Neuron (in vitro differentiated cells): Measurements from ENCODE around the gene C3orf20.

Experiments used
- H2AFZ ChIP-seq: one replicate; pipeline ENCODE4 v1.6.1; 2013; ENCODE audit warnings: low read depth, mild to moderate bottlenecking, inconsistent platforms, low read length, moderate library complexity
- H3K27me3 ChIP-seq: one replicate; pipeline ENCODE4 v1.6.1; 2013; ENCODE audit warnings: low read length; ENCODE audit not compliant: insufficient read depth
- H3K36me3 ChIP-seq: one replicate; pipeline ENCODE4 v1.6.1; 2013; ENCODE audit warnings: low read length; ENCODE audit not compliant: insufficient read depth
- H3K4me1 ChIP-seq: one replicate; pipeline ENCODE4 v1.6.1; 2013; ENCODE audit warnings: low read length; ENCODE audit not compliant: insufficient read depth
- H3K4me3 ChIP-seq: 2 replicates; pipeline ENCODE4 v1.5.1; 2013; ENCODE audit warnings: mild to moderate bottlenecking, low read length, moderate library complexity
- H3K9me3 ChIP-seq: one replicate; pipeline ENCODE4 v1.6.1; 2013; ENCODE audit warnings: low read length

Gene C3orf20

DNA sequence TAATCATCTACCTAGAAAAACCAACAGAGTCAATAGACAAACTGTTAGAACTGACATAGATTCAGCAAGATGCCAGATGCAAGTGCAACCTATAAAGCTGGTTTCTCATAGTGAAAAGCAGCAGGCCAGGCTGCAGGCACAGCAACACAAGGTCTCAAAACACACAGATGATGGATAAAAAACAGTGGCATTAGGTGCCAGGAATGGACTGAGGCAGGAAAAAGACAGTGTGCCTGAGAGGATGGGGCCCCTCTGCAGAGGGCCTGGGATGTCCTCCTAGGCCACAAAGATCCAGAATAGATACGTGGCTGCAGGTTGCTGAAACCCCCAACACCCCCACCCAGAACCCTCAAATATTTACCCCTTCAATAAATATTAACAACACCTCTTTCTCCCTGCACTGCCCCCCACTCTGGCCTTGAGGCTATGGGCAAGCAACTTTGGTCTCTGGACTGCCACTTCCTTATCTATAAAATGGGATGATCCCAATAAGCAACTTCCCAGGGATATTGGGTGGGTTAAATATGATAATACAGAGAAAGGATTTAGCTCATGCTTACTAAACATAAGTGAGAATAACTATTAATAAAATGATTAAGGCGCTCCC is 108.6 kb downstream of the C3orf20 start:
- Histone ChIP-seq H3K36me3 (no peaks in the 10 kb centered on the region), H3K4me3 (no peak overlapping the region), H3K4me1 (peaks cover 6% of the 10 kb centered on the region), H2AFZ (no peak overlapping the region), H3K9me3 (no peaks in the 10 kb centered on the region), H3K27me3 (peaks cover 4% of the 10 kb centered on the region)

- no peak overlapping the region for H2AFZ ChIP-seq
- peaks cover 4% of the 10 kb centered on the region for H3K27me3 ChIP-seq
- H3K9me3 ChIP-seq: no peaks in the 10 kb centered on the region
- H3K4me3 ChIP-seq: no peak overlapping the region
- no peaks in the 10 kb centered on the region for H3K36me3 ChIP-seq
- peaks cover 6% of the 10 kb centered on the region for H3K4me1 ChIP-seq
Measured at GRCh38 chr3:14784087-14784681, 109.2 kb downstream of the C3orf20 start.

- peaks cover 4% of the 10 kb centered on the region for H3K27me3 ChIP-seq
- no peaks in the 10 kb centered on the region for H3K9me3 ChIP-seq
Measured at GRCh38 chr3:14785207-14786155, 110.5 kb downstream of the C3orf20 start.

GRCh38 chr3:14786369-14786768 is 111.4 kb downstream of the C3orf20 start:
- Histone ChIP-seq H3K36me3 (no peaks in the 10 kb centered on the region), H3K4me3 (no peak overlapping the region), H2AFZ (no peak overlapping the region), H3K4me1 (peaks cover 6% of the 10 kb centered on the region), H3K27me3 (peaks cover 4% of the 10 kb centered on the region), H3K9me3 (no peaks in the 10 kb centered on the region)

More at GRCh38 chr3:14785207-14786155, 110.5 kb downstream of the C3orf20 start:
- Histone ChIP-seq H3K4me1 (peaks cover 6% of the 10 kb centered on the region), H3K36me3 (no peaks in the 10 kb centered on the region), H2AFZ (no peak overlapping the region), H3K4me3 (no peak overlapping the region)

GRCh38 chr3:14787630-14788029 is 112.7 kb downstream of the C3orf20 start:
- H3K36me3 ChIP-seq: no peaks in the 10 kb centered on the region
- no peaks in the 10 kb centered on the region for H3K9me3 ChIP-seq
- H2AFZ ChIP-seq: no peak overlapping the region
- H3K4me3 ChIP-seq: no peak overlapping the region
- H3K4me1 ChIP-seq: peaks cover 6% of the 10 kb centered on the region
- H3K27me3 ChIP-seq: peaks cover 6% of the 10 kb centered on the region

- Histone ChIP-seq H3K4me3 (no peak overlapping the region), H3K9me3 (no peaks in the 10 kb centered on the region), H3K4me1 (peaks cover 6% of the 10 kb centered on the region), H3K27me3 (peaks cover 8% of the 10 kb centered on the region), H3K36me3 (no peaks in the 10 kb centered on the region), H2AFZ (no peak overlapping the region)
Measured at GRCh38 chr3:14788644-14789043, 113.7 kb downstream of the C3orf20 start.

DNA sequence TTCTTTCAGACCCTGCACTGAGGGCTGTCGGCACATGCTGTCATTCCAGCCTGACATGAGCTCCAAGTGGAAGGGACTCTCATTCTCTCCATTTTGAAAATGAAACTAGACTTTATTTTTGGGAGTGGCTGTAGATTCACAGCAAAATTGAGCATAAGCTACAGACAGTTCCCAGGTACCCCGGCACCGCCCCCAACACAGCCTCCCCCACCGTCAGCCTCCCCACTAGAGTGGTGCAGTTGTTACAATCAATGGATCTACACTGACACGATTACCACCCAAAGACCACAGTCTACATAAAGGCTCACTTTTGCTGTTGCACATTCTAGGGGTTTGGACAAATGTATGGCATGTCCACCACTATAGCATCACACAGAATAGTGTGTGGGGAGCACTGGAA is 114.3 kb downstream of the C3orf20 start:
- Histone ChIP-seq H3K4me3 (no peak overlapping the region), H3K36me3 (no peaks in the 10 kb centered on the region), H2AFZ (no peak overlapping the region), H3K4me1 (peaks cover 3% of the 10 kb centered on the region), H3K9me3 (no peaks in the 10 kb centered on the region), H3K27me3 (peaks cover 8% of the 10 kb centered on the region)

GRCh38 chr3:14789640-14790285 is 114.8 kb downstream of the C3orf20 start:
- Histone ChIP-seq H3K27me3 (peaks cover 8% of the 10 kb centered on the region), H3K36me3 (no peaks in the 10 kb centered on the region)

DNA sequence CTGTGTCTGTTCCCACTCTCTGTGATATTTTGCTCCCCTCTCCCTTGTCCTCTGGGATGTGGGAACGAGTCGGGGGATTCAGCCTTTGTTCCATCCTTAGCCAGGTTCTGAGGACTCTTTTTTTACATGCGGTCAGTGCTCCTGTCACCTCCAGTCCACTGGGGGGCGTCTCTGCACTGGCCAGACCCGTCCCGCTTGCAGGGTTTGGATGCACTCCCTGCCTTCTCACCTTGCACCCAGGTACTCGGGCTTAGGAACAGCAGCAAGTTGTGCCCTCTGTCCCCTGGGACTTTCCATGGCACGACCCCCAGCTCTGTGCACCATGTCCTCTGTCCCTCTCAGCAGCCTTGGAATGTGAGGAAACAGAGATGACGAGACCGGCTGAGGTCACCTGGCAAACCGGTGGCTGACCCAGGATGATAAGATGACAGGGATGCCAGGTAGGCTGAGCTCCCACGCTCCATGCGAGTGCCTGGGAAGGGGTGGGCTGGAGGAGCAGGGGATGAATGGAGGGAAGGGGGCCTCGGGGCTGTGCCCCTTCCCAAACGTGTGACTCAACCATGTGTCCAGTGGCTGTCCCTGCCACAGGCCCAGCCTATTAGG is 116.5 kb downstream of the C3orf20 start:
- Histone ChIP-seq H3K36me3 (no peaks in the 10 kb centered on the region), H3K4me1 (no peaks in the 10 kb centered on the region), H3K27me3 (peaks cover 8% of the 10 kb centered on the region), H2AFZ (no peak overlapping the region), H3K4me3 (no peak overlapping the region), H3K9me3 (no peaks in the 10 kb centered on the region)

More at GRCh38 chr3:14789640-14790285, 114.8 kb downstream of the C3orf20 start:
- H3K9me3 ChIP-seq: no peaks in the 10 kb centered on the region
- no peak overlapping the region for H2AFZ ChIP-seq
- H3K4me3 ChIP-seq: no peak overlapping the region
- H3K4me1 ChIP-seq: no peaks in the 10 kb centered on the region

DNA sequence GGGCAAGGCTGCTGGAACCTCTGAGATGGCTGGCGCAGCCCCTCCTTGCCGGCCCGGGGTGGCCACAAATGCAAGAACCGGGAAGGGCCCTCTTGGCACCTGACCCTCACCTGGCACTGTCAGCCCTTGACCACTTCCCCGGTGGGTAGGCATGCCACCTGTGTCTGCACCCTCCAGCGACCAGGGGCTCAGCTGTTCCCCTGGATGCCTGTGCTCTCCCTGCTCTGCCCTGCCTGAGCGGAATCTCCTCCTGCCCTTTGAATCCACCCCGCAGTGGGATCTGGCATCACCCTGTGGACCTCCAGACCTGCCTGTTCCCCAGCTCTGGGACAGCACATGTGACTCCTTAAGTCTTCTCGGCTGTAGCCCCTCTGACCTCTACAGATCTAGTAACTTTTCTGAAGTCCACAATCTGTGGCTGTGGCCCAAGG is 117.8 kb downstream of the C3orf20 start:
- H2AFZ ChIP-seq: no peak overlapping the region
- H3K27me3 ChIP-seq: peaks cover 8% of the 10 kb centered on the region

DNA sequence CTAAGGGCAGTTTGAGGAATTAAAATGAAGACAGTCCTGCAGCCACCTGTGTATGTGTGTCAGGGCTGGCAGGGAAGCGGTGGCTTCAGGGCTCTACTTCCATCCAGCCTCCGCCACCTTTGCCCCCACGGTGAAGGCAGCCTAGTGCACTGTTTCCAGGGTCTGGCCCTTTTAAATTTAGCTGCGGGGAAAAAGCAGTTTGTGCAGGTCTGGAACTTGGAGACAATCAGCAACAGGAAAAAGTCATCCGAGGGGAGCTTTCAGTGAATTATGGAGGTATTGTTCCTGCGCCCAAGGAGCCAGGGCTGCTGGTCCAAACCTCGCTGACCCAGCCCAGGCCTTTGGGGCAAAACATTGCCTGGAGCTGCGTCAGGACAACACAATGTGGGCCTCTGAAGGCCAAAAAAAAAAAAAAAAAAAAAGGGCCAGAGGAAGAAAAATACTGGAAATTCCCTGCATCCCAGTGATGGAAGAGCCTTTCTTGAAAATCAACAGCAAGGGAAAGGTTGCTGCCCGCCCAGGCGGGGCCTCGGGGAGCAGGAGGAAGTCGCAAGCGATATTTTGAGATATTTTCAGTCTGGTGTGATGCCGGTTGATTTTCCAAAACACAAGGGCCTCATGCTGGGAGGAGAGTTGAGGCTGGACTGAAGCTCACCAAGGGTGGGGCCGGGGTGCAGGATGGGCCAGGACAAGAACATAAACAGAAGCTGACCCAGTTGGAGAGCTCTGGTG is 118.4 kb downstream of the C3orf20 start:
- Histone ChIP-seq H3K27me3 (peaks cover 5% of the 10 kb centered on the region), H3K4me3 (no peak overlapping the region), H3K36me3 (no peaks in the 10 kb centered on the region), H3K4me1 (no peaks in the 10 kb centered on the region), H3K9me3 (no peaks in the 10 kb centered on the region), H2AFZ (no peak overlapping the region)

More for the DNA sequence above, 117.8 kb downstream of the C3orf20 start:
- H3K4me3 ChIP-seq: no peak overlapping the region
- H3K4me1 ChIP-seq: no peaks in the 10 kb centered on the region
- no peaks in the 10 kb centered on the region for H3K9me3 ChIP-seq
- H3K36me3 ChIP-seq: no peaks in the 10 kb centered on the region

- Histone ChIP-seq H3K4me3 (no peak overlapping the region), H3K9me3 (no peaks in the 10 kb centered on the region), H3K4me1 (no peaks in the 10 kb centered on the region), H3K27me3 (peaks cover 4% of the 10 kb centered on the region), H2AFZ (no peak overlapping the region), H3K36me3 (no peaks in the 10 kb centered on the region)
Measured at GRCh38 chr3:14793858-14794234, 118.9 kb downstream of the C3orf20 start.
